Upper lobe of left lung (tissue), 4 donors: Measurements from ENCODE around the gene PFN3.

Experiments
- CTCF ChIP-seq, 6 experiments: fragments of 450-650 bp in 4 of 6; fragments of 200-600 bp in 2 of 6; sonication (generic) in 2 of 6; IDR thresholded peaks; one replicate each; pipeline ENCODE4 v1.5.1; 2016 to 2019; ENCODE audit warnings: antibody characterized with exemption in 6 of 6
- EP300 ChIP-seq, 4 donors: sonication (generic); formaldehyde crosslinking; IDR thresholded peaks; one replicate each; pipeline ENCODE4 v1.5.1; 2017; ENCODE audit warnings: antibody characterized with exemption in 4 of 4, control low read depth in 2 of 4
- POLR2A ChIP-seq, 4 donors: fragments of 450-650 bp; IDR thresholded peaks; one replicate each; pipeline ENCODE4 v1.5.1; 2016 to 2017; ENCODE audit warnings: antibody characterized with exemption in 4 of 4, mild to moderate bottlenecking in 2 of 4
- POLR2AphosphoS5 ChIP-seq, 2 donors: sonication (generic); formaldehyde crosslinking; IDR thresholded peaks; one replicate each; pipeline ENCODE4 v1.5.1; 2017; ENCODE audit warnings: antibody characterized with exemption in 2 of 2

GRCh38 chr5:177372034-177372896 lies 28.2 kb downstream of the PFN3 start:
- TF ChIP-seq CTCF (IDR thresholded peaks at IDR 0.05): no peak
- no peak for TF ChIP-seq POLR2A (IDR thresholded peaks at IDR 0.05)
- TF ChIP-seq EP300 (IDR thresholded peaks at IDR 0.05): no peak
- TF ChIP-seq POLR2AphosphoS5 (IDR thresholded peaks at IDR 0.05): no peak
